ENCODE data around the gene FOXP3.

FOXP3 gene

GRCh38 chrX:49238735-49239134 is 25.8 kb downstream of the FOXP3 start:
- Histone ChIP-seq H3K36me3 (peaks cover 0 to 20% (median 11%) of the 10 kb centered on the region in 11 experiments; a peak in 15 of 22 replicates), H3K27me3 (peaks cover 11 to 54% (median 33%) of the 10 kb centered on the region in 11 experiments; a peak in 20 of 22 replicates), H3K4me3 (no peak overlapping the region), H3K27ac (peak overlapping the region in 2 of 11 experiments; percentile 81 to 85; a peak in 3 of 22 replicates), H3K4me2 (peak overlapping the region in 5 of 11 experiments; percentile 67 to 86 (median 79); a peak in 8 of 22 replicates), H3K9me3 (replicated peaks in 1 of 11) (peaks cover 0 to 6% (median 0%) of the 10 kb centered on the region in 11 experiments; a peak in 4 of 22 replicates), H3K4me1 (peaks cover 17 to 63% (median 37%) of the 10 kb centered on the region in 10 experiments; a peak in 19 of 20 replicates), H3K9ac (no peak overlapping the region; a peak in 1 of 22 replicates), H4K20me1 (peaks cover 0 to 11% (median 0%) of the 10 kb centered on the region in 11 experiments; a peak in 6 of 22 replicates)
- TF ChIP-seq Cebpa-rat (IDR thresholded peaks at IDR 0.05), result no peak

- H3K9ac ChIP-seq, result peak overlapping the region in 8 of 11 experiments; percentile 5 to 83 (median 51); a peak in 10 of 22 replicates
- peaks cover 0 to 5% (median 0%) of the 10 kb centered on the region in 11 experiments; a peak in 4 of 22 replicates for H3K36me3 ChIP-seq
- H3K4me1 ChIP-seq, result peaks cover 17 to 58% (median 30%) of the 10 kb centered on the region in 10 experiments; a peak in 19 of 20 replicates
- peaks cover 0 to 6% (median 0%) of the 10 kb centered on the region in 11 experiments; a peak in 4 of 22 replicates for H3K9me3 ChIP-seq (replicated peaks in 1 of 11)
- H4K20me1 ChIP-seq, result peaks cover 0 to 11% (median 0%) of the 10 kb centered on the region in 11 experiments; a peak in 4 of 22 replicates
- TF ChIP-seq Cebpa-rat (IDR thresholded peaks at IDR 0.05), result peak in 8 of 11 experiments; percentile 9 to 75 (median 54); a peak in 11 of 22 replicates
- peak overlapping the region in 10 of 11 experiments; percentile 25 to 88 (median 78); a peak in 19 of 22 replicates for H3K27ac ChIP-seq
- H3K27me3 ChIP-seq, result peaks cover 0 to 38% (median 16%) of the 10 kb centered on the region in 11 experiments; a peak in 15 of 22 replicates
- peak overlapping the region in 5 of 10 experiments; percentile 5 to 62 (median 28); a peak in 6 of 20 replicates for H3K4me3 ChIP-seq
- H3K4me2 ChIP-seq, result peak overlapping the region; percentile 66 to 86 (median 75); a peak in 21 of 22 replicates
Observed at GRCh38 chrX:49237060-49237459, 27.4 kb downstream of the FOXP3 start.

- H4K20me1 ChIP-seq, result no peaks in the 10 kb centered on the region
- H3K27me3 ChIP-seq, result peaks cover 0 to 32% (median 16%) of the 10 kb centered on the region in 11 experiments; a peak in 14 of 22 replicates
- no peak for TF ChIP-seq Cebpa-rat (IDR thresholded peaks at IDR 0.05)
- peaks cover 0 to 23% (median 7%) of the 10 kb centered on the region in 11 experiments; a peak in 9 of 22 replicates for H3K9me3 ChIP-seq (replicated peaks in 1 of 11)
- H3K4me3 ChIP-seq, result no peak overlapping the region
- H3K4me2 ChIP-seq, result no peak overlapping the region
- no peak overlapping the region for H3K27ac ChIP-seq
- H3K36me3 ChIP-seq, result no peaks in the 10 kb centered on the region; a peak in 2 of 22 replicates
- H3K9ac ChIP-seq, result no peak overlapping the region
- H3K4me1 ChIP-seq, result peaks cover 17 to 37% (median 25%) of the 10 kb centered on the region in 10 experiments; a peak in 19 of 20 replicates
Observed at GRCh38 chrX:49233887-49234555, 30.5 kb downstream of the FOXP3 start.

GRCh38 chrX:49233176-49233575 is 31.3 kb downstream of the FOXP3 start, which contains the start of gene CACNA1F:
TSS of gene CACNA1F (minus strand) at chrX:49233340. CDS start at chrX:49233309, 31 bp downstream.
- H3K4me2 ChIP-seq, result no peak within 1 kb of the TSS
- H3K9ac ChIP-seq, result no peak within 1 kb of the TSS
- no peak within 1 kb of the TSS for H3K27ac ChIP-seq
- H3K4me3 ChIP-seq, result no peak within 1 kb of the TSS
- no peaks in the 10 kb centered on the region for H3K36me3 ChIP-seq
- H3K27me3 ChIP-seq, result peaks cover 0 to 29% (median 14%) of the 10 kb centered on the region in 11 experiments; a peak in 14 of 22 replicates
- H4K20me1 ChIP-seq, result no peaks in the 10 kb centered on the region
- peaks cover 0 to 24% (median 7%) of the 10 kb centered on the region in 11 experiments; a peak in 10 of 22 replicates for H3K9me3 ChIP-seq (replicated peaks in 1 of 11)
- H3K4me1 ChIP-seq, result peaks cover 17 to 30% (median 21%) of the 10 kb centered on the region in 10 experiments; a peak in 19 of 20 replicates
- no peak for TF ChIP-seq Cebpa-rat (IDR thresholded peaks at IDR 0.05)

GRCh38 chrX:49232525-49232924 is 32.0 kb downstream of the FOXP3 start:
- Histone ChIP-seq H3K9ac (no peak overlapping the region), H3K4me1 (peaks cover 15 to 23% (median 17%) of the 10 kb centered on the region in 10 experiments; a peak in 19 of 20 replicates), H3K4me2 (no peak overlapping the region), H3K36me3 (no peaks in the 10 kb centered on the region), H3K27me3 (peaks cover 0 to 29% (median 14%) of the 10 kb centered on the region in 11 experiments; a peak in 14 of 22 replicates), H3K27ac (no peak overlapping the region), H3K4me3 (no peak overlapping the region), H4K20me1 (no peaks in the 10 kb centered on the region), H3K9me3 (replicated peaks in 1 of 11) (peaks cover 0 to 28% (median 7%) of the 10 kb centered on the region in 11 experiments; a peak in 11 of 22 replicates)
- no peak for TF ChIP-seq Cebpa-rat (IDR thresholded peaks at IDR 0.05)

- no peak for TF ChIP-seq Cebpa-rat (IDR thresholded peaks at IDR 0.05)
- Histone ChIP-seq H4K20me1 (no peaks in the 10 kb centered on the region), H3K4me1 (peaks cover 5 to 13% (median 7%) of the 10 kb centered on the region in 10 experiments; a peak in 17 of 20 replicates), H3K27me3 (peaks cover 0 to 21% (median 11%) of the 10 kb centered on the region in 11 experiments; a peak in 14 of 22 replicates), H3K9ac (no peak overlapping the region), H3K36me3 (no peaks in the 10 kb centered on the region), H3K9me3 (replicated peaks in 1 of 11) (peaks cover 0 to 28% (median 7%) of the 10 kb centered on the region in 11 experiments; a peak in 11 of 22 replicates), H3K4me2 (0 out of 22 replicates have a peak overlapping the region, but pooled peaks of 1 of the 11 experiments have one; percentile 43), H3K27ac (no peak overlapping the region), H3K4me3 (no peak overlapping the region)
Observed at GRCh38 chrX:49231333-49232000, 33.0 kb downstream of the FOXP3 start.

GRCh38 chrX:49230500-49231232 is 33.8 kb downstream of the FOXP3 start:
- peak overlapping the region in 1 of 10 experiments; percentile 11; a peak in 1 of 20 replicates for H3K4me3 ChIP-seq
- no peak overlapping the region for H3K9ac ChIP-seq
- TF ChIP-seq Cebpa-rat (IDR thresholded peaks at IDR 0.05), result no peak
- H4K20me1 ChIP-seq, result no peaks in the 10 kb centered on the region
- H3K4me2 ChIP-seq, result peak overlapping the region in 5 of 11 experiments; percentile 11 to 43 (median 35); a peak in 7 of 22 replicates
- no peak overlapping the region for H3K27ac ChIP-seq
- H3K4me1 ChIP-seq, result peaks cover 0 to 6% (median 0%) of the 10 kb centered on the region in 10 experiments; a peak in 1 of 20 replicates
- no peaks in the 10 kb centered on the region for H3K36me3 ChIP-seq
- peaks cover 0 to 29% (median 11%) of the 10 kb centered on the region in 11 experiments; a peak in 14 of 22 replicates for H3K27me3 ChIP-seq
- peaks cover 0 to 28% (median 7%) of the 10 kb centered on the region in 11 experiments; a peak in 11 of 22 replicates for H3K9me3 ChIP-seq (replicated peaks in 1 of 11)

Data from BLaER1 treated with 17β-estradiol and CSF1 and Interleukin-3, amounts not matched to agents 10 nM and 100 nM (cell line).